GM19452 (cell line): Measurements from ENCODE around the gene TSPAN31.
"Not testable (repeated sequence)": the region's sequence is repeated elsewhere in the genome, so short reads cannot be mapped to it uniquely, and the experiment has no call there.

Experiments
- ATAC-seq: cut with Tn5 transposase; IDR thresholded peaks from one replicate; pipeline ENCODE4 v1.9.1; 2021; ENCODE audit not compliant: unreplicated experiment

Gene TSPAN31

GRCh38 chr12:57765698-57766463, 21.0 kb downstream of the TSPAN31 start:
- no peak for ATAC-seq

DNA sequence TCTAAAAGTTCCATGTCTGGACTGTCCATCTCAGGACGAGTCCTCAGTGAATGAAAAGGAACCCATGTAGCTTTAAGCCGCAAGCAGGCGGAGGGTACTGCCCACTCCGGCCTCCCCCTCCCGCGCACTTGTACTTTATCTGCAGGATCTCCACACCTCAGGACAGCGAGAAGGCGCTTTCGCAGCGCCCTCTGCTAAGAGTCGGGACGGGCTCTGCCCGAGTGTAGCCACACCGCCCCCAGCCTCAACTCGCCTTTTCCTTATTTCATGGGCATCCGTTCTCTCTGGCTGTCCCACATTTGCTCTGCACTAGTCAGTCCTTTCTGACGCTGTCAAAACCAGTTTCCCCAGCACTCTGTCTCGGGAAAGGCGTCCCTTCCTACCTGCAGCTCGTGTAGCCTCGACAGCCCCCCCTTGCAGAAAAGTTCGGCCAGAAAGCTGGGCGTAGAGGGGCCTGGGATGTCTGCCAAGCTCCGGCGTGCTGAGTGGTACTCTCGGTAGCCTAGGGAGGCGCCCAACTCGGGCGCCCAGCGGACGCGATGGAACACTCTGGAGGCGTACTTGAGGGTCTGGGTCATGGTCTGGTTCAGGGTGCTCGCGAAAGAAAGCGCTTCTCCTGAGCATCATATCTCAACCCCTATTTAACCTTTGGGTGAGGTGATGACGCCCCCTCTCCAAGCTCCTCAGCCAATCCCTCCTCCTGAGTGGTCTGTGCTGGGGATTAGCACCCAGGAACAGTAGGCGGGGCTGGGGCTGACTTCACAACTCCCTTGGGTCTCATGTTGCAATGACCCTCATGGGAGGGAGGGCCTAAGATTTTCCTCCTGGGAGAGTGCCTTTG, 21.8 kb downstream of the TSPAN31 start, which contains the start of gene CYP27B1:
Gene CYP27B1 (minus strand): TSS at position 615 of the 841 bp plus-strand sequence. CDS start 37 bp downstream, at position 578.
- no peak for ATAC-seq

GRCh38 chr12:57767305-57767698, 22.5 kb downstream of the TSPAN31 start:
- no peak for ATAC-seq

GRCh38 chr12:57767876-57768275, 23.0 kb downstream of the TSPAN31 start:
- no peak for ATAC-seq

GRCh38 chr12:57769594-57769993, 24.8 kb downstream of the TSPAN31 start:
- no peak for ATAC-seq

GRCh38 chr12:57770734-57771133, 25.9 kb downstream of the TSPAN31 start:
- ATAC-seq = no peak

DNA sequence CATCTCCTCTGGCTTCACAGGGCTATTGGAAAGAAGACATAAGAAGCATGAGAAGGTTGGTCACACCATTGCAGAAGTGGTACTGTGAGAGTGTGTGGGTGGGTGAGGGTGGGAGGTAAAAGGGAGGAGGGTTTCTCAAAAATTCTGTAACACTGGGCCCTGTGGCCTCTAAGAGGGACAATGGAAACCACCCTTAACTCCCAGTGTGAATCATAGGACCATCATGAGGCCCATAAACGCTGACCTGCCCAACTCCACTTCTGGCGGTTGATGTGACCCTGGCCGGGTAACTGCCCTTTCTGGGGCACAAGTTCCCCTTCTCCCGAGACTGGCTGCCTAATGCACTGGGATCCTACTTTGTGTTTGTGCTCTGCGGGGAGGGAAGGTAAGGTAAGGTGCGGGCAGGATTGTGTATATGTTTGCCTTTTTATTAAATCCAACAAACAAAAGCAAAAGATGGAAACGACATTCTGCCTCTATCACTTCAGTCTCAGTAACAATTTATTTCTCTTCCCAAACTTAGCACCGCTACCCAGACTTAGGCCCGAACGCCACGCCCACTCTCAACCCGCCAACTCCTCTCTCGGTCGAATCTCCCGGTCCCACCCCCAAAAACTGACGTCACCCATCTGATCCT, 26.5 kb downstream of the TSPAN31 start:
- peak; percentile 72 for ATAC-seq

GRCh38 chr12:57771873-57772428, 27.1 kb downstream of the TSPAN31 start, which contains the start of gene METTL1:
TSS of gene METTL1 (minus strand) at chr12:57772105. CDS start at chr12:57772083, 22 bp downstream.
- ATAC-seq = peak; percentile 82

DNA sequence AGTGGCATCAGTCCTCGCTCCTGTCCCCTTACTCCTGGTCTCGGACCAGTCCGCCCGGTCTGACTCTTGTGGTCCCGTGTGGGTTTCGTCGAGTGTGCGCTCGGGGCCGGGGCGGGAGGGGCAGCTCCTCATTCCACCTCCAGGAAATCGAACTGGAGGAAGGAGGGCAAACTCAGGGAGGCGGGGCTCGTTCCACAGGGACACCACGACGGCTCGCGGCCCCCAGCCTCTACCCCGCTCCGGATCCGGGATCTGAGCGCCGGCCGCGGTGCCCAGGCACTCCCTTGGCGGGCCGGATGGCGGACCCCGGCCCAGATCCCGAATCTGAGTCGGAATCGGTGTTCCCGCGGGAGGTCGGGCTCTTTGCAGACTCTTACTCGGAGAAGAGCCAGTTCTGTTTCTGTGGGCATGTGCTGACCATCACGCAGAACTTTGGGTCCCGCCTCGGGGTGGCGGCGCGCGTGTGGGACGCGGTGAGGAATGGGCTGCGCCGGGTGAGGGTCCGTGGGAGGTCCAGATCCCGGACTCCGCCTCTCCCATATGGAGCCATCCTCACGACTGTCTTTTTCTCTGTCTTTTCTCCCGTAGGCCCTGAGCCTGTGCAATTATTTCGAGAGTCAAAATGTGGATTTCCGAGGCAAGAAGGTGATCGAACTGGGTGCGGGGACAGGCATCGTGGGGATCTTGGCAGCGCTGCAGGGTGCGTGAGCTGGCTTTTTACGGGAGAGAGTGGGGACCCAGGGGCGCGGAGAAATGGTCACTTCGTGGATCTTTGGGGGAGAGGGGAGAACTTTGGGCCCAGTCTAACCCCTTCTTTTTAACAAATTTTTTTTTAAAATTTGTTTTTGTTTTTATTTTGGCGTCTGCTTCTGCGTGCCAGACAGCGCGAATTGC, 27.8 kb downstream of the TSPAN31 start, which contains the start of gene EEF1AKMT3:
Gene EEF1AKMT3 (plus strand): TSS at position 186 of the 894 bp plus-strand sequence. CDS start 111 bp downstream, at position 297.
- peak; percentile 32 for ATAC-seq

DNA sequence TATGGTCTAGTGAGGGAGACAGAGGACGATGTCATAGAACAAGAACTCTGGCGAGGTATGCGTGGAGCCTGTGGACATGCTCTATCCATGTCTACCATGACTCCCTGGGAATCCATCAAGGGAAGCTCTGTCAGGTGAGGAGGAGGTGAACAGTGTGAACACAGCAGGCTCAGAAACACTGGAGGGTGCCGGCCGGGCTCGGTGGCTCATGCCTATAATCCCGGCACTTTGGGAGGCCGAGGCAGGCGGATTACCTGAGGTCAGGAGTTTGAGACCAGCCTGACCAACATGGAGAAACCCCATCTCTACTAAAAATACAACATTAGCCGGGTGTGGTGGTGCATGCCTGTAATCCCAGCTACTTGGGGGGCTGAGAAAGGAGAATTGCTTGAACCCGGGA, 29.8 kb downstream of the TSPAN31 start:
- ATAC-seq = not testable (repeated sequence)

DNA sequence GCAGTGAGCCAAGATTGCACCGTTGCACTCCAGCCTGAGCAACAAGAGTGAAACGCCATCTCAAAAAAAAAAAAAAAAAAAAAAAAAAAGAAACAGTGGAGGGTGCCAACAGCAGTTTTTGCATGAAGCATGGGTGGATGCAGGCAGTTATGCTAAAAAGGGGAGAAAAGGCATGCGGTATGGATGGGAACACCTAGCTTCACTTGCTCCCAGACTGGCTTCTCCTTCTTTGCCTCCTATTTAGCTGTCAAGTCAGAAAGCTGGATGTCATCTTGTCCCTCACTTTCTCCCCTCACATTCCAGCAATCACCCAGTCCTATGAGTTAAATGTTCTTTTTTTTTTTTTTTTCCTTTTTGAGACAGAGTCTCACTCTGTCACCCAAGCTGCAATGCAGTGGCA, 30.2 kb downstream of the TSPAN31 start:
- no peak for ATAC-seq

GRCh38 chr12:57775563-57776246, 30.9 kb downstream of the TSPAN31 start:
- ATAC-seq = no peak

- ATAC-seq = no peak
Observed at GRCh38 chr12:57776247-57776587, 31.4 kb downstream of the TSPAN31 start.

GRCh38 chr12:57777367-57777766, 32.5 kb downstream of the TSPAN31 start:
- no peak for ATAC-seq

- no peak for ATAC-seq
Observed at GRCh38 chr12:57777911-57778310, 33.1 kb downstream of the TSPAN31 start.

GRCh38 chr12:57779736-57780135, 34.9 kb downstream of the TSPAN31 start:
- no peak for ATAC-seq

DNA sequence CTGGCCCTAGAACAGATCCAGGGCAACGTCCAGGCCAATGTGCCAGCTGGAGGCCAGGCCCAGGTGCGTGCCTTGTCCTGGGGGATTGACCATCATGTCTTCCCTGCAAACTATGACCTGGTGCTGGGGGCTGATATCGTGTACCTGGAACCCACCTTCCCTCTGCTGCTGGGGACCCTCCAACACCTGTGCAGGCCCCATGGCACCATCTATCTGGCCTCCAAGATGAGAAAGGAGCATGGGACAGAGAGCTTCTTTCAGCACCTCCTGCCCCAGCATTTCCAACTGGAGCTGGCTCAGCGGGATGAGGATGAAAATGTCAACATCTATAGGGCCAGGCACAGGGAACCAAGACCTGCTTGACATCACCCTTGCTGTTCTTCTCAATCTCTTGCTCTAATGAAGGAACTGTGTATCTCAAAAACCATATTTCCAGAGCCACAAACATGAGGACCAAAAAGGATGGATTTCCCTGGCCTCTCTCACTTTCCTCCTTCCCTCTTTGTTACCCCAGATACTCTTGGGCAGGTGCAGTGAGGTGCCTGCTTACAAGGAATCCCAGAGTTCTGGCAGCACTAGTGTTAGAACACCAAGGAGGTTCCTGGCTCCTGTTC, 35.6 kb downstream of the TSPAN31 start:
- ATAC-seq = no peak

DNA sequence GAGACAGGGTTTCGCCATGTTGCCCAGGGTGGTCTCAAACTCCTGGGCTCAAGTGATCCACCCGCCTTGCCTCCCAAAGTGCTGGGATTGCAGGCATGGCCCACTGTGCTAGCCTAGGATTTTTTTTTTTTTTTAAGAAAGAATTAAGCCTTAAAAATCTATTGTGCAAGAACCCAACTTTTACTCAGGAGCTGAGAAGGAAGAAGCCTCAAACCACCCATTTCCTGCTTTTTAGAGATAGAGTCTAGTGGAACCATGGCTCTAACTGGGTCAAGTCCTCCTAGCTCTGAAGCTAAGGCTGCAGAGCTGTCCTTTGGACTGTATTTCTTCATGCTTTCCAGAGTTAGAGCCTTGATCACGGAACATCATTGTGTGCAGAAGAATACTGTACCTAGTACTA, 36.4 kb downstream of the TSPAN31 start:
- ATAC-seq = no peak

GRCh38 chr12:57781801-57782200, 37.0 kb downstream of the TSPAN31 start:
- ATAC-seq = no peak
